Activated CD4-positive, CD25-positive, alpha-beta regulatory T cell treated with anti-CD3 and anti-CD28 coated beads, Interleukin-2, amount 50 U/mL, for 16 hours (primary cell): ENCODE data around the gene CSRP1.
"Not testable (repeated sequence)": the region's sequence is repeated elsewhere in the genome, so short reads cannot be mapped to it uniquely, and the experiment has no call there.

Source experiments
- DNase-seq: peaks from one replicate; pipeline ENCODE4 v3.0.0-alpha.2; 2020; ENCODE audit warnings: low read depth, low spot score

Gene CSRP1

DNA sequence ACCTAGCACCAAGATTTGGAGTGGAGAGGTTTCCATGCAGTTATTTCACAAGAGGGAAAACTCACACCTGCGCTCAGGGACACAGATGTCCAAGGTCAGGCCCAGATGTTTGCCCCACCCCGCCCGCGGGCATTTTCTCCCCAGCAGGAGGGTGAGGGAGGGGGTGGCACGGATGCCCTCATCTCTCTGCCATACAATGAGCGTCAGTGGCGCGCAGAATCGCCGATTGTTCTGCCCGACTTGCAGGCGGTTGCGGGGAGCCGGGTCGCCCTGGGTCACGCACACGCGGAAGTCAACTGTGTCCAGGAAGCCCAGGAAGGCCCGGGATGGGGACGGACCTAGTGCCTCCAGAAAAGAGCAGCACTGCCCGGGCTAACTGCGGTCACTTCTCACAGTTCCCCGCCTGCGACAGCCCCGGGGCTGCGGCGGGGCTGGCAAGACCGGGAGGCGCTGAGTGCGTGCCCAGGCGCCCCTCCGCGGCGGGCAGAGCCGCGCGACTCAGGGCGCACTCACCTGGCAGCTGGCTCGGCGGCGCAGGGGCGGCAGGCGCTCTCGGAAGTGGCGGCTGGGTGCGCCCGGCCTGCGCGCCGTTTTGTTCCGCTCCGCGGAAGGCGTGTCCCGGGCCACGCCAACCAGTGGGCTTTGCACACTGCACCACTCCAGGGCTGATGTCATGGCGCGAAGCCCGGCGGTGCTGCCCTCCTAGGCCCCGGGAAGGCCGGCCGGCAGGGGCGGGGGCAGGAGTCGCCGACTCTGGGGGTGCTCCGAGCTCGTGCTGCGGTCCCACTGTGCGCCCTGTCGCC lies at the start of gene CSRP1:
Gene CSRP1 (minus strand): TSS at position 567 of the 803 bp plus-strand sequence. CDS start 10,820 bp downstream, outside the sequence.
- peak; percentile 57 for DNase-seq

DNA sequence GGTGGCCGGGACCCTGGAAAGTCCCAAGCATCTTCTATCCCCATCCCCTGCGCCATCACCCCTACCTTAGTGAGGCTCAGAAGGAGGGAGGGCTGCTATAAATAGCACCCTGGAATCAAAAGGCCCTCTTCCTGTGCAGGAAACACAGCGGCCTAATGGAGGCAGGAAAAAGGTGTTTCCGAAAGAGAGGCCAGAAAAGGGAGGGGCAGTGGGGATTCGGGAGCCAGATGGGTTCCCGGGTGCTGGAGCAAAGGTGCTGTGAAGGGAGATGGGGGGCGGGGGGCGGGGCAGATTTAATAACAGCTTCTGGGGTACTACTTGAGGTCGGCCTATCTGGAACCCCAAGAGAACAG lies 48.6 kb upstream of the CSRP1 start:
- no peak for DNase-seq

DNA sequence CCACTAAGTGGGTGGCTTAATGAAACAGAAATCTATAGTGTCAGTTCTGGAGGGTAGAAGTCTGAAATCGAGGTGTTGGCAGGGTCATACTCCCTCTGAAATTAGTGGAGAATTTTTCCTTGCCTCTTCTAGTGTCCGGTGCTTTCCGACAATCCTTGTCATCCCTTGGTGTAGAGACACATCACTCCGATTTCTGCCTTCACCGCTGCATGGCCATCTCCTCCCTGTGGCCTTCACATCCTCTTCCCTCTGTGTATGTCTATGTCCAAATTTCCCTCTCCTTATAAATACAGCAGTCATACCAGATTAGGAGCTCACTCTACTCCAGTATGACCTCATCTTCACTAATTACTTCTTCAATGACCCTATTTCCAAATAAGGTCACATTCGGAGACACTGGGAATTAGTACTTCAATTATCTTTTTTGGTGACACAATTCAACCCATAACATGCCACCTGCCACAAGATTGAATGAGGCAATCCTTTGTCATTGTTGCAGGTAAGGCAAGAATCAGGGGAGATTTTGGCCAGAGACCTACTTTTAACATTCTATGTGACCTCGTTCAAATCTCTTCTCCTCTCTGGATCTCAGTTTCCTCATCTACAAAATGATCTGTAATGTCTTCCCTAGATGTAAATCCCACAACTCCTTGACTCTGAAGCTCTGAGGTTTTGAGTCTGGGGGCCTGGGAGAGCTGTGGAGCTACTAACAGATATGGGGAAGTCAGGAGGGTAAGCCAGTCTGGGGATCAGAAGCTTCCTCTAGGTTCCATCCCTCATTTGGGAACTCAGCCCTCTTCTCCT lies 48.1 kb upstream of the CSRP1 start:
- no peak for DNase-seq

- no peak for DNase-seq
These were observed 47.3 kb upstream of the CSRP1 start for GRCh38 chr1:201554190-201554600.

- DNase-seq: no peak
These were observed 46.7 kb upstream of the CSRP1 start for GRCh38 chr1:201553496-201554189.

DNA sequence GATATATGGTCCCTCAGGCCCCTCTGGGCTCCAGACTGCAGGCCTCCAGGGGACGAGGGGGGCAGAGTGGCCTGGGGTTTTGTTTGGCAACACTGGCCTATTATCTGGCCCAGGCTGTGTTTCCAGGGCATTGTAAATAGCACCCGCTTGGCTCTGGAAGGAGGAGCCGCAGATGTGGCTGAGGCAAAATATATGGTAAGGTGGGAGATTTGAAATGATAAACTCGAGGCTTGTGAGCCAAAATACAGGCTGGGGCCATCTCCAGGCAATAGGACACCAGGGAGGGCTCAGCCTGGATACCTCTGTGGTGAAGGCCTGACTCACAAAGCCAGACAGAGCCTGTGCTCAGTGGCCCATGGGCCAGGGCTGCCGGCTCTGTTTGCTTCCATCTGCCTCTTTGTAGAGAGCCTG lies 46.0 kb upstream of the CSRP1 start:
- no peak for DNase-seq

- no peak for DNase-seq
These were observed 45.2 kb upstream of the CSRP1 start for GRCh38 chr1:201551877-201552731.

DNA sequence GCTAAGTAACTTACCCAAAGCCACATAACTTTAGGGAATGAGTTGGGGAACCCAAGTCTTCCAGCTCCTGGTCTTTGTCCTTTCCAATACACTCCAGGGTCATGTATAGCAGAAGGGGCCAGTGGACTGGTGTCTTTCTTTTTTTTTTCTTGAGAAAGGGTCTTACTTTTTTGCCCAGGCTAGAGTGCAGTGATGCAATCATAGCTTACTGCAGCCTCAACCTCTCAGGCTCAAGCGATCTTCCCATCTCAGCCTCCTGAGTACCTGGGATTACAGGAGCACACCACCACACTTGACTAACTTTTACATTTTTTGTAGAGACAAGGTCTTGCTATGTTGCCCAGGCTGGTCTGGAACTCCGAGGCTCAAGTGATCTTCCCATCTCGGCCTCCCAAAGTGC lies 44.2 kb upstream of the CSRP1 start:
- no peak for DNase-seq

DNA sequence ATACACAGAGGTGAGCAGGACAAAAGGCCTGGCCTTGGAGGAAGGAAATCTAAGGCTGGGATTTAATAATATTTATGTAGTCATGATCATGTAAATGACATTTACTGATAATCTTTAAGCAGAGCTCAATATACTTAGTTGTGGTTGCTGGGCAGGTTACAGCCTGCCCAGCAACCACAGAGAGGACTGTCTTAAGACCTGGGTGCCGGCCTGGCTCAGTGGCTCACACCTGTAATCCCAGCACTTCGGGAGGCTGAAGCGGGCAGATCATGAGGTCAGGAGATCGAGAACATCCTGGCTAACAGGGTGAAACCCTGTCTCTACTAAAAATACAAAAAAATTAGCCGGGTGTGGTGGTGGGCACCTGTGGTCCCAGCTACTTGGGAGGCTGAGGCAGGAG lies 42.6 kb upstream of the CSRP1 start:
- DNase-seq: not testable (repeated sequence)

GRCh38 chr1:201545851-201546492 lies 39.0 kb upstream of the CSRP1 start:
- no peak for DNase-seq

GRCh38 chr1:201544710-201545109 lies 37.8 kb upstream of the CSRP1 start:
- DNase-seq: no peak

DNA sequence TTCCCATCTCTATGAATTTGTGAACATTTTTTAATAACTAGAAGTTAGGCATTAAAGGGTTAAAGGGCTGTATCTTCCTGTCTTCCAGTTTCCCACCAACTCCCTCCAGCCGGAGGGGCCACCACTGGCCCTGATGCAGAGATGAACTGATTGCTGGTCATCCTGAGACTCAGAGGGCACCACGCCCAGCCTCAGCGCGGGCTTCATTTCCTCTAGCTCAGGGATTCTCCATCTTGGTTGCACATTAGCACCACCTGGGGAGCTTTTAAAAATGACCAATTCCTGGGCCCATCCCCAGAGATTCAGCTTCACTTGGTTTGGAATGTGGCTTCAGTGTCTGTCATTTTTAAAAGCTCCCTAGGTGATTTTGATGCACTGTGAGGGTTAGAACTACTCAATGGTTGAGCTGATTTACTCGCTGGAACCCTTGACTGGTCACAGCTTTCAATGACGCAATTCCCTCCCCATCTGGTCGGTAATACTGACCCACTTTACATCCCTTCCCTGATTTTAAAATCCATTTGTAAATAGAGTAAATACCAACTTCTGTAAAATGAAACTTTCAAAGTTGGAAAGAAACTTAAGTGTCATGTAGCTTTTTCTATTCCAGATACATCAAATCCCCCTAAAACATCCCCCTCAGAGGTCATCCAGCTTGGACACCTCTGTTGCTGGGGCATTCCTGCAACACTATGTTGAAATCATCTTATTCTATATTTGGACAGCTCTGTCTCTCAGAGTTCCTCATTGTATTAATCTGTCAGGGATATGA lies 37.1 kb upstream of the CSRP1 start:
- no peak for DNase-seq

DNA sequence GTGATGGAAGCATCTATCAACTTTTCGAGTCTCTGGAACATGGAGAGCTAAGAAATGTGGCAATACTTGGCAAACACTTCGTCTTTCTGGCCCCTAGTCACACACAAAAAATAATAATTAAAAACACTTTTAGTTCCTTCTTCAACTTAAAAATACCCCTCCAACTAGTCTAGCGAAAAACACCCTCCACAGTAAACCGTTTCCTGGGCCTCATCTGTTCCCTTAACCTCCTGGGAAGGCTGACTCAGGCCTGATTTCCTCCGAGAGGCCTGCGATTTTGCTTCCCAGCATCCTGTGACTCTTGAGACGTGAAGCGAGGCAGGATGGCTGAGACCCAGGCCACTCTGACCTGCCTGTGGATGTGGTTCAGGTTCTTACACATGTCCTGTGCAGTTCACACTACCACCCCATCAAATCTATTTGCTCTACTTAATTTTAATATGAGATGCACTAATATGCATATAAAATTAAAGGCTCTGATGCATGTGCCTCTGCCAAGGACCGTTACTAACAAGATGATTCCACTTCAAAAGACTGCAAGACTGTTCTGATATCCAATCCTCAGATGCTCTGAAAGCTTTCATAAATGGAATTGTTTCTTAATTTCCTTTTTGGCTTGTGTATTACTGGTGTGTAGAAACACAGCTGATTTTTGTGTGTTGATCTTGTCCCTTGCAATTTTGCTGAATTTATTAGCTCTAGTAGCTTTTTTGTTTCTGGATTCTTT lies 35.5 kb upstream of the CSRP1 start:
- no peak for DNase-seq

DNA sequence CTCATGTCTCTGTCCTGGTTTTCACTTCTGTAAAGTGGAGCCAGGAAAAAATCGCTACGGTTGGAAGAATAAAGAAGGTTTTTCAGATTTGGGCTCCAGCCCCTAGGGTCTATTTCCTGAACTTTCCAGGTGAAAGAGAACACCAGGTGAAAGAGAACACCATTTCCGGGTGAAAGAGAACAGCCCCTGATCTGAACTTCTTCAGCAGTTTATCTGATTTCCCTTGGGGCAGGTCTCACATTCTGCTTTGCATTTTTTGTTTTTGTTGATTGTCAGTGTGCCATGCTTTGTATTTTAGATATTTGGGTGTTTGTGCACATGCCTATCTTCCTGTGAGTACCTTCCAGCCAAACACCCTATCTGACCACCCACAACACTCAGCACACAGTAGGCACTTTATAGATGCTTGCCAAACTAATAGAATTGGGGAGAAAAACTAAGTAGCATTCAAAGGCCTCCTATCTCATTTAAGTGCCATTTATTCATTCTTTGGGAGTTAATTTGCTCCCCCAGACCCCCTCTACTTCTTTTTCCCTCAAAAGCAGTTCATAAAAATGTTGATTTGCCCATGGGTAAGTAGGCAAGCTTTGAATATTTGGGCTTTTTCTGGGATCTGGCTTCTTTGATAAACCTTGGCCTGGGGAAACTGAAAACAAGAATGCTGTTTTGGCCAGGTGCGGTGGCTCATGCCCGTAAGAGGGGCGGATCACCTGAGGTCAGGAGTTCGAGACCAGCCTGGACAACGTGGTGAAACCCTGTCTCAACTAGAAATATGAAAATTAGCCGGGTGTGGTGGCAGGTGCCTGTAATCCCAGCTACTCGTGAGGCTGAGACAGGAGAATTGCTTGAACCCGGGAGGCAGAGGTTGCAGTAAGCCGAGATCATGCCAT lies 34.2 kb upstream of the CSRP1 start:
- DNase-seq: no peak

GRCh38 chr1:201539561-201540431 lies 32.9 kb upstream of the CSRP1 start:
- DNase-seq: no peak

GRCh38 chr1:201538612-201539551 lies 32.0 kb upstream of the CSRP1 start, which contains the start of gene NAV1:
TSS of gene NAV1 (plus strand) at chr1:201539127. CDS start at chr1:201622885, 83,758 bp downstream.
- no peak for DNase-seq
